Airway epithelial cell (primary cell): ENCODE measurements around the gene DMXL2. TPM values are rescaled to one million over a fixed set of nuclear protein-coding genes. Genes with fewer than 3 reads are reported as not detected.

Source experiments
- total RNA-seq: library from RNA; depleted of rRNA; stranded (reverse); fragments of >200 nt; gene quantifications from 2 replicates; pipeline ENCODE4 v1.2.3, GENCODE V29; 2015

The DMXL2 gene, protein sequence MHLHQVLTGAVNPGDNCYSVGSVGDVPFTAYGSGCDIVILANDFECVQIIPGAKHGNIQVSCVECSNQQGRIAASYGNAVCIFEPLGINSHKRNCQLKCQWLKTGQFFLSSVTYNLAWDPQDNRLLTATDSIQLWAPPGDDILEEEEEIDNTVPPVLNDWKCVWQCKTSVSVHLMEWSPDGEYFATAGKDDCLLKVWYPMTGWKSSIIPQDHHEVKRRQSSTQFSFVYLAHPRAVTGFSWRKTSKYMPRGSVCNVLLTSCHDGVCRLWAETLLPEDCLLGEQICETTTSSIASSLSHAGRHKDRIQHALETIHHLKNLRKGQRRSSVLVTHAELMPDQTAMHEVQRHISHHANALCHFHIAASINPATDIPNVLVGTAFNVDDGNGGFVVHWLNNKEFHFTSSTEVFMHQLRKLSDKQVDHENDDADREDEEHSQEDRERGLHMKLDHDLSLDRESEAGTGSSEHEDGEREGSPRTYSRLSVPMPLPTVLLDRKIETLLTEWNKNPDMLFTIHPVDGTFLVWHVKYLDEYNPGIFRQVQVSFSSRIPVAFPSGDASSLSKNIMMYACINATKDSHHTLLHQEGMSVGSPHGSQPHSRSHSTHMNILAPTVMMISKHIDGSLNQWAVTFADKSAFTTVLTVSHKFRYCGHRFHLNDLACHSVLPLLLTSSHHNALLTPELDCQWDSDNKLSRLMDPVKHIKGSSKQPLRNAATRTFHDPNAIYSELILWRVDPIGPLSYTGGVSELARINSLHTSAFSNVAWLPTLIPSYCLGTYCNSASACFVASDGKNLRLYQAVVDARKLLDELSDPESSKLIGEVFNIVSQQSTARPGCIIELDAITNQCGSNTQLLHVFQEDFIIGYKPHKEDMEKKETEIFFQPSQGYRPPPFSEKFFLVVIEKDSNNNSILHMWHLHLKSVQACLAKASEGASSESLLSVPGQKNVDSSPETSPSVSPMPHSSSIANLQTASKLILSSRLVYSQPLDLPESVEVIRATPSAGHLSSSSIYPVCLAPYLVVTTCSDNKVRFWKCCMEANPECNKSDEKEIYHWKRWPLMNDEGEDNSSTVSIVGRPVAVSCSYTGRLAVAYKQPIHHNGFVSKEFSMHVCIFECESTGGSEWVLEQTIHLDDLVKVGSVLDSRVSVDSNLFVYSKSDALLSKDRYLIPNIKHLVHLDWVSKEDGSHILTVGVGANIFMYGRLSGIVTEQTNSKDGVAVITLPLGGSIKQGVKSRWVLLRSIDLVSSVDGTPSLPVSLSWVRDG (N-terminal part only)
- total RNA-seq: 6.4 and 7.5 TPM in 2 replicates

GRCh38 chr15:51622604-51623370 is at the start of gene DMXL2:
DMXL2 (minus strand) TSS chr15:51622771; CDS start chr15:51622545, 226 bp downstream.

Other genes with a start within 250 kb of the DMXL2 start
- gene SCG3, start 58.7 kb upstream of the DMXL2 start, total RNA-seq: not detected in 2 replicates
- 5.1 and 7.0 TPM in 2 replicates for gene LYSMD2, start 114.9 kb upstream of the DMXL2 start, total RNA-seq
- gene TMOD2, start 128.8 kb upstream of the DMXL2 start, total RNA-seq: 2.7 and 4.4 TPM in 2 replicates
- gene TMOD3, start 206.9 kb upstream of the DMXL2 start, total RNA-seq: 36.8 and 53.0 TPM in 2 replicates